Breast epithelium (tissue), 4 donors: ENCODE results near the gene GOLGA7B. TPM values are rescaled to one million over a fixed set of nuclear protein-coding genes. Genes with fewer than 3 reads are reported as not detected.

ENCODE experiments used
- DNase-seq, 2 donors: peaks; one replicate each; pipeline ENCODE4 v3.0.0-alpha.2; 2019; ENCODE audit warnings: low spot score in 2 of 2
- H3K27ac ChIP-seq, 2 donors: fragments of 200-600 bp; sonication (generic) in 1 of 2; one replicate each; pipeline ENCODE4 v1.5.1; 2016 to 2019; ENCODE audit warnings: mild to moderate bottlenecking in 1 of 2
- H3K27me3 ChIP-seq, 2 donors: fragments of 200-600 bp; sonication (generic) in 1 of 2; one replicate each; pipeline versions ENCODE4 v1.5.1 to v1.6.0; 2017 to 2019; ENCODE audit warnings: control low read depth in 1 of 2, mild to moderate bottlenecking in 1 of 2
- H3K36me3 ChIP-seq: fragments of 200-600 bp; one replicate; pipeline ENCODE4 v1.5.1; 2019
- H3K4me1 ChIP-seq, 2 donors: fragments of 200-600 bp; sonication (generic); one replicate each; pipeline ENCODE4 v1.5.1; 2016 to 2019; ENCODE audit warnings: control low read depth in 1 of 2
- H3K4me3 ChIP-seq, 3 donors: fragments of 200-600 bp; sonication (generic); 1 replicate in 2 of 3; 2 replicates in 1 of 3; pipeline ENCODE4 v1.5.1; 2016 to 2019; ENCODE audit warnings: mild to moderate bottlenecking in 3 of 3, moderate library complexity in 2 of 3
- H3K9me3 ChIP-seq, 2 donors: fragments of 200-600 bp; sonication (generic) in 1 of 2; one replicate each; pipeline ENCODE4 v1.5.1; 2016 to 2019; ENCODE audit warnings: control low read depth in 1 of 2
- CTCF ChIP-seq, 3 donors: fragments of 450-650 bp; IDR thresholded peaks; one replicate each; pipeline ENCODE4 v1.5.1; 2016 to 2017; ENCODE audit warnings: antibody characterized with exemption in 3 of 3, mild to moderate bottlenecking in 3 of 3, moderate library complexity in 3 of 3
- POLR2A ChIP-seq: fragments of 450-650 bp; IDR thresholded peaks from one replicate; pipeline ENCODE4 v1.6.1; 2016; ENCODE audit warnings: antibody characterized with exemption, mild to moderate bottlenecking, moderate library complexity
- POLR2AphosphoS5 ChIP-seq, 3 donors: sonication (generic); formaldehyde crosslinking; IDR thresholded peaks; one replicate each; pipeline ENCODE4 v1.6.1; 2017; ENCODE audit warnings: antibody characterized with exemption in 3 of 3
- intact Hi-C: fragments of 100-400 bp; cut with DNase I; formaldehyde crosslinking; loops from one replicate; pipeline ENCODE4 v1.15.1; 2023; ENCODE audit warnings: low total_unique reads
- total RNA-seq, 3 donors: library from RNA; depleted of rRNA; stranded (reverse); fragments of >200 nt; gene quantifications; one replicate each; pipeline ENCODE4 v1.1.0, GENCODE V29; 2016

The GOLGA7B gene
- total RNA-seq, 3 donors from 2014 or later = 0.33 to 3.2 (median 0.59) TPM

- Histone ChIP-seq H3K27ac (no peak overlapping the region), H3K36me3 (no peaks in the 10 kb centered on the region), H3K27me3 (no peaks in the 10 kb centered on the region), H3K4me1 (no peaks in the 10 kb centered on the region), H3K9me3 (no peaks in the 10 kb centered on the region), H3K4me3 (no peak overlapping the region)
- TF ChIP-seq CTCF (IDR thresholded peaks at IDR 0.05) = no peak
- TF ChIP-seq POLR2AphosphoS5 (IDR thresholded peaks at IDR 0.05) = no peak
- TF ChIP-seq POLR2A = no peak
- intact Hi-C loops = no loop called here
- peak in 1 of 2 donors; percentile 51 for DNase-seq
These were observed 25.9 kb upstream of the GOLGA7B start for GRCh38 chr10:97823734-97824133.

- no peak for TF ChIP-seq CTCF (IDR thresholded peaks at IDR 0.05)
- no peak for TF ChIP-seq POLR2AphosphoS5 (IDR thresholded peaks at IDR 0.05)
- no peak for TF ChIP-seq POLR2A
- Histone ChIP-seq H3K27ac (no peak overlapping the region), H3K36me3 (no peaks in the 10 kb centered on the region), H3K4me1 (no peaks in the 10 kb centered on the region), H3K9me3 (no peaks in the 10 kb centered on the region), H3K27me3 (no peaks in the 10 kb centered on the region), H3K4me3 (no peak overlapping the region)
- DNase-seq = no peak
- intact Hi-C loops = no loop called here
These were observed 24.5 kb upstream of the GOLGA7B start for GRCh38 chr10:97825020-97825760.

GRCh38 chr10:97826892-97827291, 22.8 kb upstream of the GOLGA7B start:
- no peak for DNase-seq
- TF ChIP-seq POLR2AphosphoS5 (IDR thresholded peaks at IDR 0.05) (no peak), CTCF (IDR thresholded peaks at IDR 0.05) (no peak), POLR2A (no peak)
- intact Hi-C loops = no loop called here
- no peak overlapping the region for H3K4me3 ChIP-seq
- no peaks in the 10 kb centered on the region for H3K4me1 ChIP-seq
- no peak overlapping the region for H3K27ac ChIP-seq
- no peaks in the 10 kb centered on the region for H3K9me3 ChIP-seq
- no peaks in the 10 kb centered on the region for H3K36me3 ChIP-seq
- H3K27me3 ChIP-seq = no peaks in the 10 kb centered on the region

GRCh38 chr10:97827702-97828291, 21.8 kb upstream of the GOLGA7B start:
- TF ChIP-seq POLR2A (no peak), CTCF (IDR thresholded peaks at IDR 0.05) (no peak), POLR2AphosphoS5 (IDR thresholded peaks at IDR 0.05) (no peak)
- H3K9me3 ChIP-seq = no peaks in the 10 kb centered on the region
- no peak overlapping the region for H3K4me3 ChIP-seq
- no peak overlapping the region for H3K27ac ChIP-seq
- no peaks in the 10 kb centered on the region for H3K27me3 ChIP-seq
- no peak for DNase-seq
- H3K4me1 ChIP-seq = no peaks in the 10 kb centered on the region
- no peaks in the 10 kb centered on the region for H3K36me3 ChIP-seq
- intact Hi-C loops = no loop called here

GRCh38 chr10:97828721-97829120, 20.9 kb upstream of the GOLGA7B start:
- no peaks in the 10 kb centered on the region for H3K27me3 ChIP-seq
- no peak overlapping the region for H3K27ac ChIP-seq
- intact Hi-C loops = no loop called here
- no peaks in the 10 kb centered on the region for H3K4me1 ChIP-seq
- no peak for DNase-seq
- no peak overlapping the region for H3K4me3 ChIP-seq
- no peaks in the 10 kb centered on the region for H3K9me3 ChIP-seq
- no peak for TF ChIP-seq CTCF (IDR thresholded peaks at IDR 0.05)
- TF ChIP-seq POLR2AphosphoS5 (IDR thresholded peaks at IDR 0.05) = no peak
- TF ChIP-seq POLR2A = no peak
- no peaks in the 10 kb centered on the region for H3K36me3 ChIP-seq
